Astrocyte (in vitro differentiated cells and primary cell): ENCODE results near the gene ADGRE1. TPM values are rescaled to one million over a fixed set of nuclear protein-coding genes. Genes with fewer than 3 reads are reported as not detected.

Experiments
- DNase-seq: peaks from one replicate; pipeline ENCODE4 v3.0.0-alpha.2; 2010; ENCODE audit warnings: low read depth
- FAIRE-seq: peaks from 2 replicates; lab custom pipeline; 2011; peaks lifted over from hg19 to GRCh38; lab: Jason Lieb, UNC
- H2AFZ ChIP-seq: 2 replicates; pipeline ENCODE4 v1.6.0; 2012; ENCODE audit warnings: low read depth, low read length, inconsistent platforms
- H3K27ac ChIP-seq: 2 replicates; pipeline ENCODE4 v1.5.1; 2011; ENCODE audit warnings: low read depth, low read length, inconsistent platforms
- H3K27me3 ChIP-seq: 2 replicates; pipeline ENCODE4 v1.6.0; 2011; ENCODE audit warnings: low read length, inconsistent platforms; ENCODE audit not compliant: insufficient read depth
- H3K36me3 ChIP-seq: 2 replicates; pipeline ENCODE4 v1.5.1; 2011; ENCODE audit warnings: low read length, inconsistent platforms; ENCODE audit not compliant: insufficient read depth
- H3K4me1 ChIP-seq: 2 replicates; pipeline ENCODE4 v1.5.1; 2011; ENCODE audit warnings: low read length, inconsistent platforms; ENCODE audit not compliant: insufficient read depth
- H3K4me2 ChIP-seq: 2 replicates; pipeline ENCODE4 v1.6.0; 2012; ENCODE audit warnings: low read length, inconsistent platforms
- H3K4me3 ChIP-seq: 2 replicates; pipeline ENCODE4 v1.5.1; 2011; ENCODE audit warnings: low read depth, mild to moderate bottlenecking, low read length, inconsistent platforms; ENCODE audit not compliant: insufficient read depth
- H3K79me2 ChIP-seq: 2 replicates; pipeline ENCODE4 v1.6.0; 2012; ENCODE audit warnings: mild to moderate bottlenecking, low read length, inconsistent platforms; ENCODE audit not compliant: insufficient read depth
- H3K9ac ChIP-seq: 2 replicates; pipeline ENCODE4 v1.6.0; 2012; ENCODE audit warnings: mild to moderate bottlenecking, low read length, inconsistent platforms
- H3K9me3 ChIP-seq: 2 replicates; pipeline ENCODE4 v1.5.1; 2012; ENCODE audit warnings: low read depth, mild to moderate bottlenecking, low read length, inconsistent platforms; ENCODE audit not compliant: insufficient read depth
- H4K20me1 ChIP-seq: 2 replicates; pipeline ENCODE4 v1.6.0; 2012; ENCODE audit warnings: low read length, inconsistent platforms; ENCODE audit not compliant: insufficient read depth
- H3K27ac Mint-ChIP-seq: one replicate; pipeline ENCODE4 v1.8.0; 2021; ENCODE audit warnings: mild to moderate bottlenecking, mixed read lengths; ENCODE audit not compliant: unreplicated experiment
- H3K27me3 Mint-ChIP-seq: one replicate; pipeline ENCODE4 v1.8.0; 2021; ENCODE audit warnings: low read depth, mixed read lengths; ENCODE audit not compliant: unreplicated experiment
- H3K36me3 Mint-ChIP-seq: one replicate; pipeline ENCODE4 v1.8.0; 2021; ENCODE audit warnings: low read depth, mixed read lengths; ENCODE audit not compliant: unreplicated experiment
- H3K4me1 Mint-ChIP-seq: one replicate; pipeline ENCODE4 v1.8.0; 2021; ENCODE audit warnings: low read depth, mixed read lengths; ENCODE audit not compliant: unreplicated experiment
- H3K4me3 Mint-ChIP-seq: one replicate; pipeline ENCODE4 v1.8.0; 2021; ENCODE audit warnings: mild to moderate bottlenecking, moderate library complexity, mixed read lengths; ENCODE audit not compliant: unreplicated experiment
- H3K9me3 Mint-ChIP-seq: one replicate; pipeline ENCODE4 v1.8.0; 2021; ENCODE audit warnings: mild to moderate bottlenecking, mixed read lengths; ENCODE audit not compliant: unreplicated experiment
- EZH2 ChIP-seq: IDR thresholded peaks from 2 replicates; pipeline ENCODE4 v1.6.1; 2012; ENCODE audit warnings: mild to moderate bottlenecking, low read length, inconsistent platforms; ENCODE audit not compliant: insufficient read depth
- total RNA-seq: library from RNA; stranded (reverse); gene quantifications from 2 replicates; pipeline ENCODE4 v1.2.1, GENCODE V29; 2021
- TF ChIP-seq, protein P1 (sequence below): IDR thresholded peaks from 2 replicates; pipeline ENCODE4 v1.5.1; 2011; ENCODE audit warnings: low read depth, mild to moderate bottlenecking, inconsistent platforms, low read length, moderate library complexity; ENCODE audit not compliant: insufficient read depth

The ADGRE1 gene
- total RNA-seq, 1 donor from 2014 or later, result not detected

- Histone ChIP-seq H3K27ac (no peak overlapping the region), H3K4me2 (no peak overlapping the region), H3K4me1 (no peaks in the 10 kb centered on the region), H4K20me1 (no peaks in the 10 kb centered on the region), H3K79me2 (no peaks in the 10 kb centered on the region), H3K9me3 (peaks cover 5% of the 10 kb centered on the region), H3K9ac (no peak overlapping the region), H3K4me3 (no peak overlapping the region), H3K36me3 (no peaks in the 10 kb centered on the region), H3K27me3 (no peaks in the 10 kb centered on the region), H2AFZ (no peak overlapping the region)
- H3K9me3 Mint-ChIP-seq, result peaks cover 21% of the 10 kb centered on the region
- no peaks in the 10 kb centered on the region for H3K36me3 Mint-ChIP-seq
- H3K27me3 Mint-ChIP-seq, result no peaks in the 10 kb centered on the region
- no peak for DNase-seq
- H3K4me3 Mint-ChIP-seq, result no peak overlapping the region
- no peak overlapping the region for H3K27ac Mint-ChIP-seq
- no peak for FAIRE-seq
- H3K4me1 Mint-ChIP-seq, result no peaks in the 10 kb centered on the region
- no peak for TF ChIP-seq EZH2
- TF ChIP-seq, protein P1, sequence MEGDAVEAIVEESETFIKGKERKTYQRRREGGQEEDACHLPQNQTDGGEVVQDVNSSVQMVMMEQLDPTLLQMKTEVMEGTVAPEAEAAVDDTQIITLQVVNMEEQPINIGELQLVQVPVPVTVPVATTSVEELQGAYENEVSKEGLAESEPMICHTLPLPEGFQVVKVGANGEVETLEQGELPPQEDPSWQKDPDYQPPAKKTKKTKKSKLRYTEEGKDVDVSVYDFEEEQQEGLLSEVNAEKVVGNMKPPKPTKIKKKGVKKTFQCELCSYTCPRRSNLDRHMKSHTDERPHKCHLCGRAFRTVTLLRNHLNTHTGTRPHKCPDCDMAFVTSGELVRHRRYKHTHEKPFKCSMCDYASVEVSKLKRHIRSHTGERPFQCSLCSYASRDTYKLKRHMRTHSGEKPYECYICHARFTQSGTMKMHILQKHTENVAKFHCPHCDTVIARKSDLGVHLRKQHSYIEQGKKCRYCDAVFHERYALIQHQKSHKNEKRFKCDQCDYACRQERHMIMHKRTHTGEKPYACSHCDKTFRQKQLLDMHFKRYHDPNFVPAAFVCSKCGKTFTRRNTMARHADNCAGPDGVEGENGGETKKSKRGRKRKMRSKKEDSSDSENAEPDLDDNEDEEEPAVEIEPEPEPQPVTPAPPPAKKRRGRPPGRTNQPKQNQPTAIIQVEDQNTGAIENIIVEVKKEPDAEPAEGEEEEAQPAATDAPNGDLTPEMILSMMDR, result no peak
These were observed 19.2 kb downstream of the ADGRE1 start for GRCh38 chr19:6906559-6907060.

GRCh38 chr19:6911523-6911922 lies 24.1 kb downstream of the ADGRE1 start:
- no peak for FAIRE-seq
- Mint-ChIP-seq H3K36me3 (no peaks in the 10 kb centered on the region), H3K9me3 (peaks cover 12% of the 10 kb centered on the region), H3K4me3 (no peak overlapping the region), H3K27me3 (no peaks in the 10 kb centered on the region), H3K4me1 (no peaks in the 10 kb centered on the region), H3K27ac (no peak overlapping the region)
- DNase-seq, result no peak
- no peak overlapping the region for H3K4me2 ChIP-seq
- H3K27me3 ChIP-seq, result no peaks in the 10 kb centered on the region
- H3K9ac ChIP-seq, result no peak overlapping the region
- H3K36me3 ChIP-seq, result no peaks in the 10 kb centered on the region
- H3K9me3 ChIP-seq, result peaks cover 16% of the 10 kb centered on the region
- no peak overlapping the region for H3K27ac ChIP-seq
- H2AFZ ChIP-seq, result no peak overlapping the region
- no peaks in the 10 kb centered on the region for H3K79me2 ChIP-seq
- H3K4me3 ChIP-seq, result no peak overlapping the region
- H3K4me1 ChIP-seq, result no peaks in the 10 kb centered on the region
- no peaks in the 10 kb centered on the region for H4K20me1 ChIP-seq
- no peak for TF ChIP-seq EZH2
- TF ChIP-seq, protein P1, result no peak

DNA sequence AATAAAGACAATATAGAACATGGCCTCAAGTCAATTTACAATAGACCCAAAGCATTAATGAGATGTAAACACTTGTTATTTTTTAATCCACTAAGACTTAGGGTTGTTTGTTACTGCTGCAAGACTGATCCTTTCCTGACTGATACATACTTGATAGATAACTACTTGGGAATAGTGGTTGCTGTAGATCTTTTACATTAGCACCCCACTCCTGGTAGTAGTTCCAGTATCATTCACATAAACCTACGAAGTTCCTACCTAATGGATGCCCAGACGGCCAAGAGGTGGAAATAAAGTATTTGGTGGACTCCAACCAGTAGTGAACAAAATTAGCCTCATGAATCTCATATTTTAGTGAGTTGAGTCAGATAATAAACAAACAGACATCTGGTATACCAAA lies 26.9 kb downstream of the ADGRE1 start:
- no peak overlapping the region for H3K4me3 Mint-ChIP-seq

More for the DNA sequence above, 26.9 kb downstream of the ADGRE1 start:
- TF ChIP-seq, protein P1, result no peak
- TF ChIP-seq EZH2, result no peak
- Histone ChIP-seq H3K9me3 (peaks cover 14% of the 10 kb centered on the region), H3K9ac (no peak overlapping the region), H2AFZ (no peak overlapping the region), H3K79me2 (no peaks in the 10 kb centered on the region), H3K36me3 (no peaks in the 10 kb centered on the region), H3K4me2 (no peak overlapping the region), H3K27me3 (no peaks in the 10 kb centered on the region), H3K4me1 (no peaks in the 10 kb centered on the region), H3K4me3 (no peak overlapping the region), H3K27ac (no peak overlapping the region), H4K20me1 (no peaks in the 10 kb centered on the region)
- Mint-ChIP-seq H3K27ac (no peak overlapping the region), H3K4me1 (no peaks in the 10 kb centered on the region), H3K9me3 (peaks cover 13% of the 10 kb centered on the region), H3K36me3 (no peaks in the 10 kb centered on the region), H3K27me3 (no peaks in the 10 kb centered on the region)
- DNase-seq (no peak), FAIRE-seq (no peak)
